Femur (tissue), 1 donor: ENCODE results near the gene PBX3.

Experiments used
- DNase-seq: peaks from one replicate; pipeline ENCODE4 v3.0.0-alpha.2; 2017

Gene PBX3

DNA sequence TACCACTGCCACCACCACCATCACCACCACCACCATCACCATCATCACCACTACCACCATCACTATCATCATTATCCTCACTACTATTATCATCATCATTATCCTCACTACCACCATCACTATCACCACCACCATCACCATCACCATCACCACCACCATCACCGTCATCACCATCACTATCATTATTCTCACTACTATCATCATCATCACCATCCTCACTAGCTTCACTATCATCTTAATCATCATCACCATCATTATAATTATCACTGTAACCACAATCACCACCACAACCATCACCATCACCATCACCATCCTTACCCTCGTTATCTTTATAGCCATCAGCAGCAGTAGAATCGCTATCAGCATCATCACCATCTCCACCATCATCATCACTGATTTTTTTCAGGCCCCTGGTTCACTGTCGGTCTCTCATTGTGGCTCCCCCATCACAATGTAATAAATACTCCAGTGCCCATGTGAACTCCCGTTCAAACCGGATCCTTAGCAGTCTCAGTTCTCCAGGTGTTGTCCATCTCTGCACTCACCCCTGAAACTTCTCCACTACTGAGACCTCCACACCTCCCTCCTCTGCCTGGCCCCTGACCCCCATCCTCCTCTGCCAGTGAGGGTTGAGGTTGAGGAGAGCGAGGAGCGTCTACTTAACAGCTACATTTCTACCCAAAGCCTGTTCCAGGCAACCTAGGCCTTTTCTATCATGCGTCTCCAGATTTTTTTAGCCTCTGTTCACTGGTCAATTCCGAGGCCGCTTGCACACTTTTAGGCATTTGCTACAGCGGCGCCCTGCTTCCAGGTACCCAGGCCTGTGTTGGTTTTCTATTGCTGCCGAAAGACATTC, 238.2 kb downstream of the PBX3 start:
- no peak for DNase-seq

DNA sequence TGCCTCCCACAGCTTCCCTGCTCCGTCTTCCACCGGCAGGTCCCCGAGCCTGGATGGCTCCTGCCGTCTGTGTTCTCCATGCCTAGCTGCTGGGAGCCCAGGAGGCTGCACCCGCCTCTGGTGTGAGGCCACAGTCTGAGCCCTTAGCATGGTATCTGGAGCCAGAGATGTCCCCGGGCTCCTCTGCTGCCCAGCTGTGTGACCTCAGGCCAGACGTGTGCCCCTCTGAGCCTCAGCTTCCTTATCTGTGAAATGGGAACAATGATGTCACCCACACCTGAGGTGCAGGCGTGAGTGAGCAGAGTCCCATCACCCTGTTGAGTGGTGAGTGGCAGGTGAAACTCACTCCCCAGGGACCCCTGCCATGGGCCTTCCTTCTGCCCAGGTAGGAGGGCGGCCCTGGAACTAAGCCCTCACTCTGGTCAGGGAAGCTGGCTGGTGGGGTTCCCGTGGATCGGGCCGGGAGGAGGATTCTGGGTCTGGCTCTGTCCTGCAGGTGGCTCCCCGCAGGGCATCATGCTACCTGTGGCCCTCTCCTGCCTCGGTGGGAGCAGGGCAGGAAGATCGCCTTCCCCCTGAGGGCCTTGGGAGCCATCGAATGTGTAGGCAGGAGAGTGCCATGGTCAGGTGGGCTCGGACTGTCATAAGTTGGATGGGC, 239.0 kb downstream of the PBX3 start:
- no peak for DNase-seq

DNA sequence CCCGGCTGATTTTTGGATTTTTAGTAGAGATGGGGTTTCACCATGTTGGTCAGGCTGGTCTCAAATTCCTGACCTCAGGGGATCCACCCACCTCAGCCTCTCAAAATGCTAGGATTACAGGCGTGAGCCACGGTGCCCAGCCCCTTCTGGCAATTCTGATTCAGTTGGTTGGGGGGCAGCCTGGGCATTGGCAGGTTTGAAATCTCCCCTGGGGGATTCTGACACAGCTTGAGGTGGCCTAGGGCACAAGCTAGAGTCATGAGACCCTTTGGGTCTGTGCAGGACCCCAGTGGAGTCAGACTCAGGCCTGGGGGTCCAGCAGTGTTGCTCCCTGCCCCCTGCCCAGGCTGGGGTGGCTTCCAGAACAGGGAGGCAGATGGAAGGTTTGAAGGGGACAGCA, 239.8 kb downstream of the PBX3 start:
- no peak for DNase-seq

DNA sequence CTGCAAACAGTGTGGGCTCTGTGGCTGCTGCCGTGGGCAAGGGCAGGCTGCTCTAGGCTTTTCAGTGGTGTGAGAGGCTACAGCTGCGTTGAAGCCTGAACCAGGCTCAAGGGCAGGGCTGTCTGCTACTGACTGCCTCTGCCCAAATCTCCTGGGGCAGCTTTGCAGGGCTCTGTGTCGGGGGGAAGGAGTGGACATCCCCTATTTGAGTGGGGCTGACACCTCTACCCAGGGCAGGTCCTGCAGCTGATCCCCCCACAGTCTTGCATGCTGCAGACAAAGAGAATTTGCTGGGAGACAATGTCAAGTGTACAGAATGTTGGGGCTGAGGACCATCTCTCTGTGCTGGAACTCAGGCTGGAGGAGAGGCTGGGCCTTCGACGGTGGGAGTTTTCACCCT, 240.2 kb downstream of the PBX3 start:
- no peak for DNase-seq

DNA sequence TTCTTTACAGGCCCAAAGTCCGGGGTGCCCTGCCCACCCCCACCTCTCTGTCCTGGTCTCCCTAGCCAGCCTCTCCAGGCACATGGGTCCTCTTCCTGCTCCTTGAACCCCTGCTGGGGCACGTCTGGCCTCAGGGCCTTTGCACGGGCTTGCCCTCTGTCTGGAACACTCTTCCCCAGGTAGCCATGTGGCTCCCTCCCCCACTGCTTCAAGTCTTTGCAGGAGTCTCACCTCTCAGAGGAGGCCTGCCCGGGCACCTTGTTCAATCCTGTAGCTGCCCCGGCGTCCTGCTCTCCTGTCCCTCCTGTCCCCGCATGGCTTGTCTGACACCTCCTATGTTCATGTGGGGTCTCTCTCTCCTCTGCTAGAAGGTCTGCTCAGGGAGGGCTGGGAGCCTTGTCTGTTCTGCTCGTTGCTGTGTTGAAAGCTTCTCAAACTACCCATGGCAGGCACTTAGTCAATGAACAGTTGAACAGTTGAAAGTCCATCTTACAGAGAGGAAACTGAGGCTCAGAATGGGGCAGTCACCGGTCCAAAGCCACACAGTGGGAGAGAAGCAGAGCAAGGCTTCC, 241.4 kb downstream of the PBX3 start:
- DNase-seq, result peak; percentile 3

DNA sequence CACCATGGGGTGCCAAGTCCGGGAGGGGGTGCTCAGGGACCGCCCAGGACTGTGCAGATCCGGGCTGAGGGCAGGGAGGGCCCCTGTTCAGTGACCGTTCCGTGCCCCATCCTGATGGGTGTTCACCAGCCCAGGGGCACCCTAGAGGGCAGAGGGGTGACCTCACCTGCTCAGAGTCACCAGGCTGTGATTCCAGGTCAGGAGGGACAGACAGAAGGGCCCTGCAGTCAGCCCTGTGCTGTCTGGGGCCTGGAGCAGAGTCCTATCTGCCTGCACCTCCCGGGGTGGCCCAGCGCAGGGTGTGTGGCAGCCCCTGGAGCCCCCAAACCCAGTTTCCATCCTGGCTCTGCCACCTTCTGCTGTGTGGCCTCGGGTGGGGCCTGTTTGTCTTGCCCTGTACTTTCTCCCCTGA, 241.9 kb downstream of the PBX3 start:
- peak; percentile 8 for DNase-seq

DNA sequence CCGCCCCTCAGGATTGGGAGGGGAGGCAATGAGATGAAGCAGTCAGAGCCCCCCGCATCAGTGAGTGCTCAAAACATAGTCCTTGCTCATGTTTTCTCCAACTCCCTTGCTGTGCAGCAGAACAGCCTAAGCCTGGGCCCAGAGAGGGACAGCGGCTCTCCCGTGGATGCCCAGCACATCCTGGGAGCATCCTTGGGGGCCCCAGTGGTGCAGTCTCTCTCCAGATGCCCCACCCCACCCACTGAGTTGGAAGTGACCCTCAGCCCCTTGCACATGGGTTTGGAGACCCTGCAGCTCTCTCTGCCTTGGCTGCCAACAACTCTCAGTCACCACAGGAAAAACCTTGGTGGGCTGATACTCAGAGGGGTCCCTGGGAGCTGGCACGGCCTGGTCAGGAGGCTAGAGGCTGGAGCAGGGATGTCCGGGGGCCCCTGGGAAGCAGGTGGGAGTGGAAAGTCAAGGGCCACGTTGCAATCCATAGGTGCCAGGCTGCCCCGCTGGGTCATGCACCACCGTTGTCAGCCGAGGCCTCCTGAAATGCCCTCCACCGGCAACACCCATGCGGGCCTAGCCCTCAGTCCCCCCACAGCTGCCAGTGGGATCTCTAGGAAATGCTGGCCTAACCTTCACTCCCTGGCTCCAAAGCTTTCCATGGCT, 242.5 kb downstream of the PBX3 start:
- peak; percentile 6 for DNase-seq

DNA sequence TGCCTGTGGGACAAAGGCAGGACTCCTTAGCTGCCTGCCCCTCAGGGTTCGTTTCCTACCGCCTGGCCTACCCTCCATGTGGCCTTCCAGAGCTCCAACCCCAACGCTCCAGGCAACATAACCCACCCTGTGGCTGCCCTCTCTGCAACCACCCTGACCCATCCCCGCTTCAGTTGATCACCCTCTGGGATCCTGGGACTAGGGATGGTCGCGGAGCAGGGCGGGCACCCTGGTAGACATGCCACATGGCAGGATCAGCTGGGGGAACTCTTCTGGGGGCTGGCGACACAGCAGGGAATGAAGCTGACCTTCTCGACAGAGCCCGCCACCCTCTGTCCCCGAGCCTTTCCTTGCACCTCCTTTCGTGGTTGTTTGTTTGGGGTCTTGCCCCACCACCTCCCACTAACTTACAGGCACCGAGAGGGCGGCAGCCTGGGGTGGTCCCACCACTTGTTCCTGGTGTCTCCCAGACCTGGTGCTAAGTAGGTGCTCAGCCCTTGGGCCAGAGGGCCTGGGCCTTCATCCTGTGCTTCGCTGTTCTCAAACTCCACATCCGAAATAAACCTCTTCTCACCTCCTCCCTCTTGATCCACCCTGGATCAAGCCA, 243.1 kb downstream of the PBX3 start:
- DNase-seq, result peak; percentile 3

DNA sequence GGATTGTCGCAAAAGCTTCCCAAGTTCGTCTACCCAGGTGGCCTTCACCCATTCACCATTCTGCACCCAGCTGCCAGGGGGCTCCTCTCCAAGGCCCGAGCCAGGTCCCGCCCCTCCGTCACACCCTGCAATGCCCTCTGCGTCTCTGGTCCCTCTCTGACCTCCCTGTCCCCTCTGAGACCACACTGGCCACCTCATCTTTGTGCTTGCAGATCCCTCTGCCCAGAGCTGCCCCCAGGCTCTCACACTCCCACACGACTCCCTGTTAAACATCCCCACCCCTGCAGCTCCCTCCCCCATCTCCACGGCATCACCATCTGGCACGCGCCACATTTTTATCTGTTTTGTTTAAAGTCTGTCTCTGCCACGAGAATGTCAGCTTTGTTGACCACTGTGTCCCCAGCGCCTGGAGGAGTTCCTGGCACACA, 243.6 kb downstream of the PBX3 start:
- peak; percentile 4 for DNase-seq

DNA sequence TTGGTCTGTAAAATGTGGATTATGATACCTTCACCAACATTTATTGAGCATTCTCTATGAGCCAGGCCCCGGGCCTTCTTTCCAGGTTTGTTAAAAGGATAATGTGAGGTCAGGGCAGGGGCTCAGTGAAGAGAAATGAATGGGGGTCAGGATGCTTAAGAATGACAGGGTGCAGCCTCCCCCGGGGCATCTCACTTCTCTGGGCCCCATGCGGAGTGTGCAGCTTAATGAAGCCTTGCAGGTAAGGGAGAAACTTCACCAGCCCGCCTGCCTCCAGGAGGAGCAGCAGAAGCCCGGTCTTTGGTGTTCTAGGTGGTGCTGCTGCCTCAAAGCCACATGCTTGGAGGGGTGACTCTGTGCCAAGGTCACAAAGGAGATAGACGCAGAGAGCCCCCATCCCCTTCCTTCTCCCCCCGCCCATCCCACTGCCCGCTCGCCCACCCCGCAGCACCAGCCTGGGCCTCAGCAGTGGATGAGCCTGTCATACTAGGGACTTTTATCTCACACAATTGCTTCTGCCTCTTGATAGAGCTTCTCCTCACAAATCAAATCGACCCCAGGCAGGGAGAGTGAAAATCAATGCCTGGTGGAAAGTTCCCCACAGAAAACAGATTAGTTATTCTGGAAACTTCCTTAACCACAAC, 244.8 kb downstream of the PBX3 start:
- peak; percentile 3 for DNase-seq

DNA sequence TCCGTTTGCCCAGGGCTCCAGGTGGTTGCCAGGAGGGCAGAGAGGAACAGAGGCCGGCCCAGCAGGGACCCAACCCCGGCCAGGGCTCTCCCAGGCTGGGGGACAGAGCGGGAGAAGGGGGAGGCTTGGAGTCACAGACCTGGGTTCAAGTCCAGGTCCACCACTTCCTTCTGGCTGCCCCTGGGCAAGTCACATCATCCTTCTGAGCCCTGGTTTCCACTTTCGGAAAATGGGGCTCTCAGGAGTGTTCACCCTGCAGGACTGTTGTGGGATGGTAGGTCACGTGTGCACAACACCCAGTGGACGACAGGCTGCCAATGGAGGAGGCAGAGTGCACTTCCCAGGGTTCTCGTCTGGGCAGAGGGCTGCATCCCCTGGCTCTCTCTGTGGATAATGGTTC, 245.4 kb downstream of the PBX3 start:
- peak; percentile 5 for DNase-seq

DNA sequence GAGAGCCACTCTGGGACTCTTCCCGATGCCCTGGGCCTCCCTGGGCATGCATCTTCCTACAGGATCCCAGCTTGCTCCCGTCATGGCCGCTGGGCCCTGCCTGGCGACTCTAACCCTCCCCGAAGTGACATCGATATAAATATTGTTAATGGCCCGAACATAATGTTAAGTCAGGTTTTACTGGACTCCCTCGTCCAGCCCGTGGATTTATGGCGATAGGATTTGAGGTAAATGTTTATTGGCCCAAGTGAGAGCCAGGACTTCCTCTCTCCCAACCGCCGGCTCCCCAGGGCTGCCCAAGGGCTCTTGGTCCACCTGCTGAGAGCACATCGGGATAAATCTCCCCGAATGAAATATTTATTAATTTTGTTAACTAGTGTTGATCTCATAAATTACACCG, 246.3 kb downstream of the PBX3 start:
- DNase-seq, result no peak

DNA sequence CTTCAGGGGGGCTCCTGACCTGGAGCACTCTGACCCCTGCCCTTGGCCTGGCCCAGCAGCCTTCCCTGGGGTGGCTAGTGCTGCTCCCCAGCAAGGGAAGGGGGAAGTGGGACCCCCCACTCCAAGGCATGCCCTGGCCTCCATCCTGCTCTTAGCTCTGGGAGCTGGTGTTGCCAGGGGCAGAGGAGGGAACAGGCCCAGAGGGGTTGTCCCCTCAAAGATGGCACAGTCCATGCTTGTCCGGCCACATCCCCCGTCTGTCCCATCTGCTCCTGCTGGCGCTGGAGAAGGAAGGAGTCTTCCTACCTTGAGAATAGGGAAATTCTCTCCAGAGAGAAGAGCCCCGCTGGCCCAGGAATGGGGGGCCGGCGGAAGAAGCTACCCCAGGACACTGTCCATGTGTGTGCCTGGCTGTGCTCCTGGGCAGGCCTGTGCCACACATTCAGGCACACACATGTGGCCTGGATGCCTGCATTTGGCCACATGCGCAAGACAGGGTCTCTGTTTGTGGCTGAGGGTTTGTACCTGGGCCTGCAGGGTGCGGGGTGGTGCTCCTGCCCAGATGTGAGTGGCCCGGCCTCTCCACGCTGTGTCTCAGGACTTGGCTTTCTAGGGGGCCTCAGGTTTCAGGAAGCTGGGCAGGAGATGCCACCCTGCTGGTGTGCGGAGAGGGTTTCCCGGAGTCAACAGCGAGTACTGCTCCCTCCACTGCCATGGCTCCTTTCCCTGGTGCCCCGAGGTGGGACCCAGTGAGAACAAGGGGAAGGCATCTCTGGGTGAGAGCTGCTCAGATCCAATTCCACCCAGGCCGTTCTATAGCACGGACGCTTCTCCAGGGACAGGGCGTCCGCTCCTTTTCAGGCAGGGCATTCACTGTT, 247.1 kb downstream of the PBX3 start:
- DNase-seq, result peak; percentile 1

DNA sequence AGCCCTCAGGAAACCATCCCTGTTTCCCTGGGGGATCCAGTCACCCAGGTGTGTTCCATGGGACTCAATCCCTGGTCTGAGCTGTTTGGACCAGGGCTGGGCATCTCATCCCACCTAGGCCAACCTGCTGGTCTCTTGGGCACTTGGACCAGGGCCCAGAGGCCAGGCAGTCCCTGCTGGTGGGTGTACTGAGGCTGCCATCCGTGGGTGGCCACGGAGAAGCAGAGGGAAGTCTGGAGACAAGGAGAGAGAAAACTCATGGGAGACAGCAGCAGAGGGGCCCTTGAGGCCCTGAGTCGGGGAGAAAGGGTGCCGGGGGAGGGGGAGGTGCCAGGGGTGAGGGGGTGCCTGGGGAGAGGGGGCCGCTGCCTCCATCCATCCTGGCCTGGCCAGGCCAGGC, 247.8 kb downstream of the PBX3 start:
- no peak for DNase-seq

DNA sequence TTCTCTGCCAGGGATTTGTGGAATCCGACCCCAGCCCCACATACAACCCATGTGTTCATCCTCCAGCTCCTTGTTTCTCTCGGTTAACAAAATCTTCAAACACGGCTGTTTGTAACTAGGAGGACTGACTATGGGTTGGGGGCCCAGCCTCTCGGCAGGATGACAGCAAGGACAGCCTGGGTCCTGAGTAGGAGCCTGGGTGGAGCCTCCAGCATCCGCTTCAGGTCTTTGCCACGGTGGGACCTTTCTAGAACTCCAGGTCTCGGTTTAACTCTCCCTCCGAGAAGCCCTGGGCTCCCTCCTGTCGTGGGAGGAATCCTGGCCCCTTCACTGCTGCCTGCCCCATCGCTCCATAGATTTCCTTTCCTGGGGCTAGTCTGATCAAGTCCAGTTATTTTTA, 248.5 kb downstream of the PBX3 start:
- DNase-seq, result no peak

DNA sequence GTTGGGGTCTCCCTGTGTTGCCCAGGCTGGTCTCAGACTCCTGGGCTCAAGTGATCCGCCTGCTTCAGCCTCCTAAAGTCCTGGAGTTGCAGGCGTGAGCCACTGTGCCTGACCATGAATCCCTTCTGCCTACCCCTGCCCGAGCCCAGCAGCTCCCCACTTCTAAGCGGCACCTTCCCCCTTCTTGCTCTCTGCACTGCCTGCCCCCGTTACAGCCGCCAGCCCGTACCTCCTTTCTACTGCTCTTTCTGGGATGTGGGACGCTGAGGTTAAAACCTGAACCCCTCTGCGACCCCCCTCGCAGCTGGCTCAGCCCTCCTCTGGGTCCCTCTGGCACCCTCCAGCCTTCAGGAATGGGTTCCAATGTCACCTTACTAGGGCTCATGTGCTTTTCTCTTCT, 249.6 kb downstream of the PBX3 start:
- DNase-seq, result peak; percentile 5

DNA sequence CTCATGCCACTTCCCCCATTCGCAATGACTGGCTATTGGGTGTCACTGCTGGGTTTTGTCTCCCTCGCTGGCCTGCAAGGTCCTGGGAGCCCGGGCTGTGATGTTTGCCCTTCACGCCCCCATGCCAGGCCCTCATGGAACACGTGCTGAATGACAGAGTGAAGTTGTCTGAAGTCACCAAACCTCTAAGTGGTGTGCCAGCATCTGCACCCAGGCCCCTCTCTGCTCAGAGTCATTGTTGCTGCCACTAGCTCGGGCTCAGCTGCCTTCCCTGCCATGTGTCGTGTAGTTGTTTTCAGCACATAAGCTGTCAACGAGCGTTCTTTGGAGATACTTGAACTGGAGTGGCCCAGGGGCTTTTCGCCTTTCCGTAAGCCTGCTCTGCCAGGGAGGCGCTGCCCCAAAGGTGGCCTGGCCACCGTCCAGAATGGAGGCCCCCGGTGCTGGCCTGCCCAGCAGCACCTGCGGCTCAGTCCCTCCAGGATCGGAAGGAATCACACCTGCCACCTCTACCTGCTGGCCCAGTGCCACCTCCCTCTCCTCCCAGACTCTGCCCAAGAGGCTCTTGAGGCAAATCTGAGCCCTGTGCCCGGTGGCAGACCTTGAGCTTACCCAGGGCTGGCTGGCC, 250.1 kb downstream of the PBX3 start:
- DNase-seq, result no peak

DNA sequence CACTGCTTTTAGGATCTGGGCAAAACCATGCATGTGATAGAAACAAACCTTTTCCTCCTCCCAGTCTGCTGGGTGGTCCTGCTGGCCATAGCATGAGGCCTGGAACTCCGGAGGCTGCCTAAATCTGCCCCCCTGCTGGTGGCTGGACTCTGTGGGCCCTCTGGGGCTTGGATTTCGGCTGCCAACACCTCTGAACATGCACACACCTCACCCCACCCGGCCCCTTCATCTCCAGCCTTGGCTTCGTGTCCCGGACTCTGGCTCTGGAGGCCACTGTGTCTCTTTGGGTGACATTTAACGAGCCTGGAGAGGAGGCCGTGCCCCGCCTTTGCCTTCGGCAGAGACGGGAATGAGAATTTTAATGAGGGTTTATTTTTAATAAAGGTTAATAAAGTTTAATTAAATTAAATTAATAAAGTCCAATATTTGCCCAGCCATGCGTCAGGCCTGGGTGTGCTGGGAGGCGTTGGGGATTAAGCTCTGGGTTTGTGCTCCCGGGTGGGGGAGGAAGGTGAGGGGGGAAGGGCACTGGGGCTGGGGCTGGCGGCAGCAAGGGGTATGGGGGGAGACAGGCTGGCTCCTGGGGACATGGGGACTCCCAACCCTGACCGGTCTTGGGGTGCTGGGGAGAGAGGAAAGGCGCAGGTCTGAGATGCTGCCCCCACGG, 251.8 kb downstream of the PBX3 start:
- DNase-seq, result no peak

DNA sequence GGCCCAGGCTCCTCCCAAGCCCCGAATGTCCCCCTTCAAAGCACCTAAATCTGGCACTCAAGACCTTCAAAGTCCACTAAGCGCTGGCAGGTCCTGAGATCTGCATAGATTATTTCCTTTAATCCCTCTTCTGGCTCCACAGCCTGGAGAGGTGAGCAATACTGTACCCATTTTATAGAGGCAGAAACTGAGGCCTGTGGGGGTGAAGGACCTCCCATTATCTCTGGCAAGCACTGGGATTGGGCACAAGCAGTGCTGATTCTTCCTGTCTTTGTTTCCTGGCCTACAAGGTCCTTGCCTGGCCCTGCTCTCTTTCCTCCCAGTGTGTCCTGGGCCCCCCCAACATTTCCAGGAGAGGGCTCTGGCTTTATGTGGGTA, 252.3 kb downstream of the PBX3 start:
- peak; percentile 5 for DNase-seq

DNA sequence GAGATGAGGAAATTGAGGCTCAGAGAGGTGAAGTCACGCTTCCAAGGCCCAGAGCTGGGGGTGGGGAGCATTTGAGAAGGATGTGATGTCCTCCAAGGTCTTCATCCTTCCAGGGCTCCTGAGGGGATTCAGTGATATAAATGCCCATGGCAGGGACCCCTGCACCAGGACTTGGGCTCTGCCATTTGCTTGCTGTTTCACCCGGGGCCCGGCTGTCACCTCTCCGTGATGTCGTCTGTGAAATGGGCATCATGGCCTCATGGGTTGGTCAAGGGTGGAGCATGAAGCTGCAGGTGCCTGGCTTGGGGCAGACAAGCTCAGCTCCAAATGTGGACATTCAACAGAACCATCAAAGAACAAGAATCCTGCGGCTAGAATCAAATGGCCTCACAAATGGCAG, 253.1 kb downstream of the PBX3 start:
- DNase-seq, result no peak
